Measurements from ENCODE around the gene COL6A1. TPM values are rescaled to one million over a fixed set of nuclear protein-coding genes. Genes with fewer than 3 reads are reported as not detected.

Gene COL6A1
- total RNA-seq, 1 donor from 2014 or later = 12.6 TPM

DNA sequence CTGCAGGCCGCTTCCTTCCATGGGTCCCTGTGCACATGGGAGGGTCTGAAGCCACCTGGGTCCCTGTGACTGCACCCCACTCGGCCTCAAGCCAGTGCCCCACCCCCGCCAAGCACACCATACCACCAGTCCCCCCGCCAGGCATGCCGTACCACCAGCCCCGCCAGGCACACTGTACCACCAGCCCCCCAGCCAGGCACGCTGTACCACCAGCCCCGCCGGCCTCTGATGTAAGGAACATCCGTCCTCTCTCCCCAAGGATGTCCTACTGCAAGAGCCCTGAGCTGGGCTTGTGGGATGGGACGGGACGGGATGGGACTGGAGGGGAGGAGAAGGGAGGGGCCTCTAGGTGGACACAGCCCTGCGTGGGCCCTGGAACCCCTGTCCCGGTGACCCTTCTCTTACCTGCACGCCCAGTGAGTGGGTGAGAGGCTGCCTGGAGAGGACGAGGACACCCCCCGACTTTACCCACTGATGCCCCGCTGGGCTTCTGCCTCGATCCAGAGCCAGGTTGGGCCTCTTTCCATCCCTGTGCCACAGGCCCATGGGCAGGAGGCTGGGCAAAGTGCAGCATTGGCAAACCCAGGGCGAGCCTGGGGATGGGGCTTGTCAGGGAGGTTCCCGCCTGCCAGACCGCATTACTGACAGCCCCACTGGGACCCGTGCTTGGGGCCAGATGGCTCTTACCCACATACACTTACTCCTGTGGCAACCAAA lies 40.8 kb upstream of the COL6A1 start:
- DNase-seq (ENCODE audit: low spot score) = no peak
- no peaks in the 10 kb centered on the region for H3K9me3 Mint-ChIP-seq
- H2AFZ ChIP-seq (replicated peaks) = no peak overlapping the region

DNA sequence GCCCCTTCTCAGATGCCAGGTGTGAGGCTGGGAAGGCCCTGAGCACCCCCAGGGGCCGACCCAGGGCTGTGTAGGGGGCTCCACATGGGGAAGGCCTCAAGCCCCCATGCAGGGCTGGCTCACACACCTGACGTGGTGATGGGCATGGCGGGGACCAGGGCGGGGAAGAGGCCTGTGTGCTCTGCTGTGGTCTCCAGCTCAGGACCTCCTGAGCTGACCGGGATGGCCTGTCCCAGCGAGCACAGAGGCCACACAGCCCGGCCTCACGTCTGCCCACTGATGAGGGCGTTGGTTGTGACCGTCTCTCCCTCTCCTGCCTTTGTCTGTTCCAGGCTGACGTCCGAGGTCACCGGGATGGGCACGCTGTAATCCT lies 40.2 kb upstream of the COL6A1 start:
- H3K36me3 ChIP-seq = no peaks in the 10 kb centered on the region
- peaks cover 3% of the 10 kb centered on the region for H3K27me3 Mint-ChIP-seq (ENCODE audit: insufficient read depth, low read depth)
- no peak overlapping the region for H3K9ac ChIP-seq
- DNase-seq (ENCODE audit: low spot score) = no peak
- H3K4me1 ChIP-seq = no peaks in the 10 kb centered on the region
- no peak for TF ChIP-seq CTCF (IDR thresholded peaks at IDR 0.05)
- TF ChIP-seq EZH2 (IDR thresholded peaks at IDR 0.05) = no peak
- no peak for TF ChIP-seq EZH2phosphoT487 (IDR thresholded peaks at IDR 0.05)
- H3K9me3 Mint-ChIP-seq = no peaks in the 10 kb centered on the region
- H3K4me1 Mint-ChIP-seq = no peaks in the 10 kb centered on the region
- H2AFZ ChIP-seq (replicated peaks) = no peak overlapping the region
- H4K20me1 ChIP-seq (ENCODE audit: low read depth) = no peaks in the 10 kb centered on the region
- no peak overlapping the region for H3K4me3 Mint-ChIP-seq
- H3K9me3 ChIP-seq (ENCODE audit: low read depth) = no peaks in the 10 kb centered on the region
- no peaks in the 10 kb centered on the region for H3K27me3 ChIP-seq
- no peak overlapping the region for H3K27ac Mint-ChIP-seq
- H3K4me2 ChIP-seq = no peak overlapping the region
- H3K4me3 ChIP-seq = no peak overlapping the region
- no peaks in the 10 kb centered on the region for H3K36me3 Mint-ChIP-seq
- H3K79me2 ChIP-seq (ENCODE audit: low read depth) = no peaks in the 10 kb centered on the region
- no peak overlapping the region for H3K27ac ChIP-seq
- no peaks in the 10 kb centered on the region for H3F3A ChIP-seq (ENCODE audit: low read depth)

More for the DNA sequence above, 40.8 kb upstream of the COL6A1 start:
- TF ChIP-seq CTCF (IDR thresholded peaks at IDR 0.05) (no peak), EZH2phosphoT487 (IDR thresholded peaks at IDR 0.05) (no peak), EZH2 (IDR thresholded peaks at IDR 0.05) (no peak)
- no peaks in the 10 kb centered on the region for H3K4me1 ChIP-seq
- no peaks in the 10 kb centered on the region for H3K27me3 ChIP-seq
- Mint-ChIP-seq H3K36me3 (no peaks in the 10 kb centered on the region), H3K27ac (no peak overlapping the region), H3K27me3 (ENCODE audit: insufficient read depth, low read depth) (peaks cover 3% of the 10 kb centered on the region), H3K4me3 (no peak overlapping the region), H3K4me1 (no peaks in the 10 kb centered on the region)
- H3K4me2 ChIP-seq = no peak overlapping the region
- H3K36me3 ChIP-seq = no peaks in the 10 kb centered on the region
- H3K79me2 ChIP-seq (ENCODE audit: low read depth) = no peaks in the 10 kb centered on the region
- no peak overlapping the region for H3K27ac ChIP-seq
- no peak overlapping the region for H3K4me3 ChIP-seq
- no peaks in the 10 kb centered on the region for H4K20me1 ChIP-seq (ENCODE audit: low read depth)
- H3K9me3 ChIP-seq (ENCODE audit: low read depth) = no peaks in the 10 kb centered on the region
- no peaks in the 10 kb centered on the region for H3F3A ChIP-seq (ENCODE audit: low read depth)
- no peak overlapping the region for H3K9ac ChIP-seq

DNA sequence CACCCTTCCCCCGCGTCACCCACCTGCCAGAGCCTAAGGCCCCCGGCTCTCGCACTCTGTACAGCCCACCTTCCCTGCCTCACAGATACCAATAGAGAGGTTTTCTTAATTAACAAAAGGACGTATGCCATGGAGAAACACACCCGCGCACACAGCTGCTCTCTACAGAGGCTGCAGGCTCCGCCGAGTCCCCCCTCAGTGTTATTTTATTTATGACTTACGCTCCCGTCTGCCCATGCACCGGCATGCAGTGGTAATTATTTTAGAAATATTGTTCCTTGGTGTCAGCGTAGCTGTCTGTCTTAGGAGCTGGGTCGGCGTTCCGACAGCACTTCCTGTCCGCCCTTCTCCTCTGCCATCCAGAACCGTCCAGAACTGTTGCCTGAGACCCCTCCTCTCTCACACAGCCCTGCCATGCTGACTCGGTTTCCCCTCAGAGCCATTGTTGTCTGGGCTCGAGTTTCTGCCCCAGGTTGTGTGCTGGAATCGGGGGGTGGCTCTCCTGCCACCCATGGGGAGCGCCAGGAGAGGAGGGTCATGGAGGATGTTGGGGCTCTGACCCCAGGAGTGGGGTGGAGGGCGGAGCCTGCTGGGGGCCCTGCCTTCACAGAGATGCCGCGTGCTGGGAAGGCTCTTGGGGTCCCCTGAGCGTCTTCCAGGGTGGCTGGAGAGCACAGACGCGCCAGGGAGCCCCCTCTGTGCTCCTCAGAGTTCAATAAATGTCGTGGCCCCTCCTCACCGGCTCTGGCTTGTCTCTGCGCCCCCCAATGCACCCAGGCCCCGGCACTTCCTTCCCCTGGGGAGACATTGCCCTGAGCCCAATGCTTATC lies 39.6 kb upstream of the COL6A1 start:
- Mint-ChIP-seq H3K4me1 (no peaks in the 10 kb centered on the region), H3K36me3 (no peaks in the 10 kb centered on the region), H3K9me3 (no peaks in the 10 kb centered on the region), H3K27ac (no peak overlapping the region), H3K4me3 (no peak overlapping the region), H3K27me3 (ENCODE audit: insufficient read depth, low read depth) (no peaks in the 10 kb centered on the region)
- Histone ChIP-seq H3K27me3 (no peaks in the 10 kb centered on the region), H3K4me2 (no peak overlapping the region), H3K9me3 (ENCODE audit: low read depth) (no peaks in the 10 kb centered on the region), H3K79me2 (ENCODE audit: low read depth) (no peaks in the 10 kb centered on the region), H3F3A (ENCODE audit: low read depth) (no peaks in the 10 kb centered on the region), H3K36me3 (no peaks in the 10 kb centered on the region), H4K20me1 (ENCODE audit: low read depth) (no peaks in the 10 kb centered on the region), H3K4me1 (no peaks in the 10 kb centered on the region), H3K4me3 (no peak overlapping the region), H2AFZ (replicated peaks) (no peak overlapping the region), H3K27ac (no peak overlapping the region), H3K9ac (no peak overlapping the region)
- no peak for DNase-seq (ENCODE audit: low spot score)
- TF ChIP-seq EZH2phosphoT487 (IDR thresholded peaks at IDR 0.05) (no peak), EZH2 (IDR thresholded peaks at IDR 0.05) (no peak), CTCF (IDR thresholded peaks at IDR 0.05) (no peak)

All from neural progenitor cell (in vitro differentiated cells).